Measurements from ENCODE around the gene RNU7-1. TPM values are rescaled to one million over a fixed set of nuclear protein-coding genes. Genes with fewer than 3 reads are reported as not detected.
A peak's percentile ranks its signal among the peaks of the same experiment; 100 is the strongest.

The RNU7-1 gene
- total and polyA plus RNA-seq, 2 of the 4 experiments (the other 2 are of a cell fraction): not detected

- WGBS, 2 experiments (ENCODE audit: extremely low coverage in 2 of 2, insufficient read length in 1 of 2): 40% methylated on average over 1 of the region's 16 CpGs; no CpG with 5 or more reads in 1 of the 2 experiments
- Histone ChIP-seq H3K4ac (ENCODE audit: low read depth, low read length) (peak overlapping the region; percentile 79), H3K79me1 (ENCODE audit: low read depth in 1 of 2, low read length in 2 of 2) (peaks cover 0 to 4% of the 10 kb centered on the region in 2 experiments; a peak in 1 of 4 replicates), H3K27ac (ENCODE audit: insufficient read depth, low read length) (peak overlapping the region; percentile 53), H3K4me2 (ENCODE audit: low read depth, low read length) (no peak overlapping the region), H3K27me3 (ENCODE audit: control insufficient read depth, insufficient read depth, low read length) (no peaks in the 10 kb centered on the region), H3K56ac (ENCODE audit: extremely low read depth, insufficient read depth, low read length) (no peak overlapping the region; the same call in 1 of the 2 replicates), H2AFZ (replicated peaks; ENCODE audit: low read length, poor library complexity) (peak overlapping the region; percentile 88), H3K9ac (ENCODE audit: low read depth, low read length) (peak overlapping the region; percentile 37; the same call in 1 of the 2 replicates), H4K91ac (ENCODE audit: insufficient read depth, low read depth, low read length) (peak overlapping the region; percentile 92), H4K5ac (ENCODE audit: low read depth, low read length) (peak overlapping the region; percentile 89), H2BK120ac (ENCODE audit: low read depth, low read length) (peak overlapping the region; percentile 64), H2BK5ac (ENCODE audit: low read depth, low read length, poor library complexity, severe bottlenecking) (peak overlapping the region; percentile 5), H3K4me3 (ENCODE audit: insufficient read depth, low read depth, low read length) (no peak overlapping the region), H2BK15ac (ENCODE audit: low read depth, low read length) (peak overlapping the region; percentile 91; the same call in 1 of the 3 replicates), H3K4me1 (ENCODE audit: control insufficient read depth, insufficient read depth, low read length) (peaks cover 5% of the 10 kb centered on the region; the same call in 1 of the 2 replicates), H3K23ac (ENCODE audit: low read depth, low read length) (peak overlapping the region; percentile 70; the same call in 1 of the 2 replicates), H4K8ac (ENCODE audit: low read depth in 2 of 2, low read length in 2 of 2) (peak overlapping the region; percentile 96), H4K20me1 (ENCODE audit: insufficient read depth, low read length) (no peaks in the 10 kb centered on the region), H3K18ac (ENCODE audit: low read depth, low read length) (peak overlapping the region; percentile 39; the same call in 1 of the 2 replicates), H3K9me3 (ENCODE audit: control insufficient read depth, insufficient read depth, low read length) (no peaks in the 10 kb centered on the region), H2BK20ac (ENCODE audit: low read depth, low read length) (peak overlapping the region; percentile 78; the same call in 1 of the 2 replicates), H3K9me1 (ENCODE audit: insufficient read depth, low read length) (no peaks in the 10 kb centered on the region), H3K36me3 (ENCODE audit: control insufficient read depth, insufficient read depth, low read length) (peaks cover 17% of the 10 kb centered on the region), H2AK5ac (ENCODE audit: low read depth, low read length) (peak overlapping the region; percentile 66; the same call in 1 of the 2 replicates), H3K14ac (replicated peaks; ENCODE audit: low read depth, low read length) (peak overlapping the region; percentile 83), H2AK9ac (replicated peaks; ENCODE audit: low read depth, low read length, poor library complexity) (peak overlapping the region; percentile 83)
- TF ChIP-seq SMC3 (IDR thresholded peaks at IDR 0.05; ENCODE audit: low read depth, low read length) (peak; percentile 37; the same call in 1 of the 2 replicates), CEBPB (IDR thresholded peaks at IDR 0.05; ENCODE audit: low read depth, low read length) (no peak), MXI1 (IDR thresholded peaks at IDR 0.05; ENCODE audit: borderline replicate concordance, low read depth, low read length) (0 out of 2 replicates have a peak, but pooled peaks have one; percentile 24), RFX5 (IDR thresholded peaks at IDR 0.05; ENCODE audit: low read depth, low read length) (no peak), MAZ (IDR thresholded peaks at IDR 0.05; ENCODE audit: borderline replicate concordance, low read depth, low read length) (peak; percentile 49; the same call in 1 of the 2 replicates), RAD21 (IDR thresholded peaks at IDR 0.05; ENCODE audit: low read length) (peak; percentile 44), NFE2L2 (IDR thresholded peaks at IDR 0.05; ENCODE audit: low read depth, low read length) (peak; percentile 92), CTCF (conservative IDR thresholded peaks at IDR 0.05; ENCODE audit: low read depth, low read length) (peak; percentile 64), RCOR1 (IDR thresholded peaks at IDR 0.05; ENCODE audit: insufficient replicate concordance, low read length) (no peak), MAFK (IDR thresholded peaks at IDR 0.05; ENCODE audit: low read depth, low read length) (peak; percentile 79)
- dilution Hi-C loops (cut with HindIII; ENCODE audit: low sequenced_read_pairs, unreplicated experiment): no loop called here
- DNase-seq: peak; percentile 77
- BruUV-seq (replicated peaks): no TSS peak
- in situ Hi-C loops (cut with MboI; ENCODE audit: low sequenced_read_pairs): loop anchor here (5.0 kb wide), 1 partner anchor 94 kb away; the partner anchor contains the start of gene TPI1
- ATAC-seq (ENCODE audit: low read depth): peak; percentile 74
- CTCF ChIA-PET: interaction anchor here (0.6 to 1.7 kb wide), 5 partner anchors 10 to 151 kb away, joined by 3 to 4 read pairs (median 3); partner anchors contain the start of genes C12orf57, C1RL and RNU7-1
- POLR2A ChIA-PET (ENCODE audit: unreplicated experiment): interaction anchor here (0.5 kb wide), 1 partner anchor 33 kb away, joined by 3 read pairs; no protein-coding TSS in a partner anchor
- intact Hi-C loops (cut with micrococcal nuclease): no loop called here
Observed at GRCh38 chr12:6961695-6962284, 18.2 kb downstream of the RNU7-1 start.

All from IMR-90 (cell line).